WI38 (cell line): ENCODE results near the gene NTHL1.

Experiments used
- H3K4me3 ChIP-seq: 2 replicates; pipeline ENCODE4 v1.5.1; 2011; ENCODE audit warnings: low read depth, mild to moderate bottlenecking, control low read depth, low read length
- TF ChIP-seq, protein P1 (sequence below): IDR thresholded peaks from 2 replicates; pipeline ENCODE4 v1.5.1; 2012; ENCODE audit warnings: low read depth, mild to moderate bottlenecking, control low read depth, low read length

NTHL1 gene

DNA sequence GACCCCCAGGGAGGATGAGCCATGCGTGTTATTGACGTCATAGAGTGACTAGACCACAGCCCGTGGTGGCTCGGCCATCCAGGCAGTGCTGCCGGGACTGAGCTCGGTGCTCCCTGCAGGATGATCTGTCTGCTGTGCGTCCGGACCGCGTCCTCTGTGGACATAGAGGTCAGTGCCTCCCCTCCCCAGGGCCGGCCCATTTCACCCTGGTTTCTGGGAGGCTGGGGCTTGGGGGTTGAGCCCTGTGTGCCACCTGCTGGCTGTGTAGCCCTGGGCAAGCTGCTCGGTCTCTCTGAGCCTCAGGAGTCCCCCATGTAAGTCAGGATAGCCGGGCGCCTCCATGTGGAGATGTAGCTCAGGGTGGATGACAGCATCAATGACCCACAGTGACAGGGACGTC lies 8.4 kb upstream of the NTHL1 start:
- no peak overlapping the region for H3K4me3 ChIP-seq
- TF ChIP-seq, protein P1, sequence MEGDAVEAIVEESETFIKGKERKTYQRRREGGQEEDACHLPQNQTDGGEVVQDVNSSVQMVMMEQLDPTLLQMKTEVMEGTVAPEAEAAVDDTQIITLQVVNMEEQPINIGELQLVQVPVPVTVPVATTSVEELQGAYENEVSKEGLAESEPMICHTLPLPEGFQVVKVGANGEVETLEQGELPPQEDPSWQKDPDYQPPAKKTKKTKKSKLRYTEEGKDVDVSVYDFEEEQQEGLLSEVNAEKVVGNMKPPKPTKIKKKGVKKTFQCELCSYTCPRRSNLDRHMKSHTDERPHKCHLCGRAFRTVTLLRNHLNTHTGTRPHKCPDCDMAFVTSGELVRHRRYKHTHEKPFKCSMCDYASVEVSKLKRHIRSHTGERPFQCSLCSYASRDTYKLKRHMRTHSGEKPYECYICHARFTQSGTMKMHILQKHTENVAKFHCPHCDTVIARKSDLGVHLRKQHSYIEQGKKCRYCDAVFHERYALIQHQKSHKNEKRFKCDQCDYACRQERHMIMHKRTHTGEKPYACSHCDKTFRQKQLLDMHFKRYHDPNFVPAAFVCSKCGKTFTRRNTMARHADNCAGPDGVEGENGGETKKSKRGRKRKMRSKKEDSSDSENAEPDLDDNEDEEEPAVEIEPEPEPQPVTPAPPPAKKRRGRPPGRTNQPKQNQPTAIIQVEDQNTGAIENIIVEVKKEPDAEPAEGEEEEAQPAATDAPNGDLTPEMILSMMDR = peak; percentile 29; the same call in 1 of the 2 replicates

DNA sequence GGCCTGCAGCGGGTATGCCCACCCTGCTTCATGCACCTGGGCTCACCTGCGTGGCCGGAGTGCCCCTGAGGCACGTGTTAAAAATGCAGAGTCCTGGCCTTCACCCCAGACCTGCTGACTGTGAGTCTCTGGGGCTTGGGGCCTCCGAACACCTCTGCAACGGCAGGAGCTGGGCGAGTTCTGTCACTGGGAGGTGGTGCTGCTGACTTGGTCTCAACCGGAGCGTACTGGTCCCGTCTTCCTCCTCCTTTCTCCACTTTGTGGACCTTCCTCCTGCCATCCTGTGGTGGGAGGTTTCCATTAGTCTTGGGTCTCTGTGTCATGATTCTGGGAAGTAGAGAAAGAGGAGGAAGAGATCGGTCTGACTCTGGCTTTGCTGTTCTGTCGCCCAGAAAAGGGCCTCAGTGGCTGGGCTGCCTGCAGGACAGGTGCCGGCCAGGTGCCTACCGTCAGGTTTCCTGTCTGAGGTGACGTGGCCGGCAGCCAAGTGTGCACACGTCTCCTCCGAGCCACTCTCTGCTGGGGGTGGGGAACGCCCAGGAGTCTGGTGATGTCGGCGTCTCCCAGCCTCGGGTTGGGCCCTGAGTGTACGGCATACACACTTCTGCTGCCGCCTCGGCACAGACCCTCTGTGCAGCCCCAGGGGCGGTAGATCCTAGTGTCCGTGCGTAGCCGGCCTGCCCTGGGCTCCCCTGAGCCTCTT lies 7.1 kb upstream of the NTHL1 start:
- H3K4me3 ChIP-seq = no peak overlapping the region

DNA sequence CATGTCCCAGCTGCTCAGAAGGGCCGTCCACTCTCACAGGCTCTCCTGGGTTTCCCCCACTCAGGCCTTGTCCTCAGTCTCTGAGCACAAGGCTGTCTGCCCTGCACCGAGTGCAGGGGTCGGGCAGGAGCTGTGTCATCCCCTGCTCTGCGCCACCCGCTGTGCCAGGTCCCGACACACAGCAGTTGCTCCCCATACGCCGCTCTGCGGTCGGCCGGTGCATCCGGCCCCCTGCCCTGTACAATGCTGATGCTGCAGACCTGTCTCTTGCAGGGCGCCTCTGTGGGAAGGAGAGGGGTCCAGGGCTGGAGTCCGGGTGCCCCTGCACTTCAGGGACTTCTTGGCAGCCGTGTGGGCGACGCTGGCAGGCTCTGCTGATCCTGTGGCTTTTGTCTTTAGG lies 6.3 kb upstream of the NTHL1 start:
- no peak overlapping the region for H3K4me3 ChIP-seq
- TF ChIP-seq, protein P1 = no peak

More for the DNA sequence above, 7.1 kb upstream of the NTHL1 start:
- TF ChIP-seq, protein P1 = no peak

DNA sequence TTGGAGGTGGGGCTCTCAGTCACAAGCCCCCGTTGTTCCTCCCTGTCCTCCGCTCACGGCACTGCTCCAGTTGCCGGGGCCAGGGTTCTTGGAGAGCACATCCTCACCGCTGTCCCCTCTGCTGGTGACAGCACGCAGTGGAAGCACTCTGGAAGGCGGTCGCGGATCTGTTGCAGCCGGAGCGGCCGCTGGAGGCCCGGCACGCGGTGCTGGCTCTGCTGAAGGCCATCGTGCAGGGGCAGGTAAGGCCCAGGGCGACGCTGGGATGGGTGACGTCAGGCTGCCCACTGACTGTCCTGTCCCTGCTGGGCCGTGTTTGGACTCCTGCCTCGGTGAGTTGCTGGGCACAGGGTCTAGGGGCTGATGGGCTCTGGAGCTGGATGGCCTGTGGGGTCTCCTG lies 5.6 kb upstream of the NTHL1 start:
- TF ChIP-seq, protein P1 = no peak
- H3K4me3 ChIP-seq = no peak overlapping the region

DNA sequence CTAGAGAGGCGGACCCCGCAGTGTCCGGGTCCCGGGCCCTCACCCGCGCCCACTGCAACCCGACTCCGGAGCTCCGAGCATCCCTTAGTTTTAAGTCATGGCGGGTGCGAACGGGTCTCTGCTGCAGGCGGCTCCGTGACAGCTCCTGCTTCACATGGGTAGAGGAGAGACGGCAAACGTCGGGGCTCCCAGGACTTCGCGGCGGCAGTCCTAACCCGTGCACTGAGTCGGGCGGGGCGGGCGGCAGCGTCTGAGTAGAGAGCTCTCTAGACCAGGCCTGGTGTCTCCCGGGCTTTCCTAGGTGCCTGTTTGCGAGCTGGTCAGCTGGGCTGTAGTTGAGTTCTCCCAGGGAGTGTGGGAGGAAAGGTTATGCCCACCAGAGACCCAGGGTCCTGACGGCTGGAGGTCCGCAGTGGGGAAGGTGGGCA lies 496 bp upstream of the NTHL1 start:
- TF ChIP-seq, protein P1 = no peak

DNA sequence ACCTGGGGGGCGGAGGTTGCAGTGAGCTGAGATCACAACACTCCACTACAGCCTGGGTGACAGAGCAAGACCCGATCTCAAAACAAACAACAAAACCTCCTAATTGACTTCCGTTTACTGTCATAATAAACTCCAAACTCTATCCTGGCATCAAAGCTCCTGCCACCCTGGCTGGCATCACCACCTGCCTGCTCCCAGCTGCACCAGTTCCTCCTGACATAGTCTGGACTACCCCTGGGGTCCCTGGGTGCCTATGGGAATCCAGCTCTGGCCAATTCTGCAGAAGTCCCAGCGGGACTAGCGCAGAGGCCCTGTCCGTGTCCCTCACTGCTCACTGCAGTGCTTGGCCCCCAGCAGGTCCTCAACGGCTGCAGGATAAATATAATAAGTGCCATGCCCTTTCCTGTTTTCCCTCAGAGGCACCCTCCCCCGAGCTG lies 723 bp downstream of the NTHL1 start:
- peak overlapping the region; percentile 67 for H3K4me3 ChIP-seq
- TF ChIP-seq, protein P1 = no peak

More for the DNA sequence above, 496 bp upstream of the NTHL1 start:
- H3K4me3 ChIP-seq = peak overlapping the region; percentile 67
